Peyer's patch (tissue), 4 donors: ENCODE data around the gene SPSB4. TPM values are rescaled to one million over a fixed set of nuclear protein-coding genes. Genes with fewer than 3 reads are reported as not detected.

Experiments
- DNase-seq, 3 donors: peaks; one replicate each; pipeline ENCODE4 v3.0.0-alpha.2; 2017 to 2019
- H3K27ac ChIP-seq, 4 donors: fragments of 200-600 bp; sonication (generic); one replicate each; pipeline ENCODE4 v1.5.1; 2016 to 2019
- H3K27me3 ChIP-seq, 2 donors: fragments of 200-600 bp; sonication (generic); one replicate each; pipeline ENCODE4 v1.5.1; 2019
- H3K36me3 ChIP-seq, 3 donors: fragments of 200-600 bp; sonication (generic); one replicate each; pipeline ENCODE4 v1.5.1; 2016 to 2019
- H3K4me1 ChIP-seq, 4 donors: fragments of 200-600 bp; sonication (generic); one replicate each; pipeline ENCODE4 v1.5.1; 2016 to 2019
- H3K4me3 ChIP-seq, 4 donors: fragments of 200-600 bp; sonication (generic); 1 replicate in 3 of 4; 2 replicates in 1 of 4; pipeline ENCODE4 v1.5.1; 2016 to 2019; ENCODE audit warnings: mild to moderate bottlenecking in 1 of 4
- H3K9me3 ChIP-seq, 4 donors: fragments of 200-600 bp; sonication (generic); one replicate each; pipeline ENCODE4 v1.5.1; 2016 to 2019; ENCODE audit warnings: mild to moderate bottlenecking in 1 of 4
- CTCF ChIP-seq, 6 experiments: fragments of 450-650 bp in 4 of 6; fragments of 200-600 bp in 2 of 6; sonication (generic) in 1 of 6; IDR thresholded peaks; one replicate each; pipeline ENCODE4 v1.5.1; 2017 to 2019; ENCODE audit warnings: antibody characterized with exemption in 6 of 6, mild to moderate bottlenecking in 3 of 6, moderate library complexity in 1 of 6
- POLR2A ChIP-seq, 2 donors: fragments of 450-650 bp; IDR thresholded peaks; one replicate each; pipeline ENCODE4 v1.5.1; 2017; ENCODE audit warnings: antibody characterized with exemption in 2 of 2, mild to moderate bottlenecking in 2 of 2, moderate library complexity in 2 of 2
- total RNA-seq, 4 donors: library from RNA; depleted of rRNA; stranded (reverse); fragments of >200 nt; gene quantifications; one replicate each; pipeline ENCODE4 v1.1.0, GENCODE V29; 2016

The SPSB4 gene
- total RNA-seq, 4 donors from 2014 or later, result 0.35 TPM; not detected in 3

- H3K4me3 ChIP-seq, result no peak overlapping the region
- H3K4me1 ChIP-seq, result no peaks in the 10 kb centered on the region
- H3K27ac ChIP-seq, result no peak overlapping the region
- no peaks in the 10 kb centered on the region for H3K27me3 ChIP-seq
- no peaks in the 10 kb centered on the region for H3K9me3 ChIP-seq
- no peak for DNase-seq
- H3K36me3 ChIP-seq, result no peaks in the 10 kb centered on the region
- TF ChIP-seq CTCF (IDR thresholded peaks at IDR 0.05) (no peak), POLR2A (IDR thresholded peaks at IDR 0.05) (no peak)
These were observed 12.7 kb downstream of the SPSB4 start for GRCh38 chr3:141063831-141064230.

GRCh38 chr3:141064255-141064926 is 13.2 kb downstream of the SPSB4 start:
- no peaks in the 10 kb centered on the region for H3K36me3 ChIP-seq
- no peak for TF ChIP-seq POLR2A (IDR thresholded peaks at IDR 0.05)
- no peak for TF ChIP-seq CTCF (IDR thresholded peaks at IDR 0.05)
- no peak for DNase-seq
- H3K27ac ChIP-seq, result no peak overlapping the region
- no peak overlapping the region for H3K4me3 ChIP-seq
- H3K9me3 ChIP-seq, result no peaks in the 10 kb centered on the region
- H3K27me3 ChIP-seq, result no peaks in the 10 kb centered on the region
- H3K4me1 ChIP-seq, result no peaks in the 10 kb centered on the region

- DNase-seq, result no peak
- H3K9me3 ChIP-seq, result no peaks in the 10 kb centered on the region
- H3K27me3 ChIP-seq, result no peaks in the 10 kb centered on the region
- H3K4me3 ChIP-seq, result no peak overlapping the region
- no peak overlapping the region for H3K27ac ChIP-seq
- H3K4me1 ChIP-seq, result no peaks in the 10 kb centered on the region
- H3K36me3 ChIP-seq, result no peaks in the 10 kb centered on the region
- TF ChIP-seq POLR2A (IDR thresholded peaks at IDR 0.05) (no peak), CTCF (IDR thresholded peaks at IDR 0.05) (no peak)
These were observed 14.1 kb downstream of the SPSB4 start for GRCh38 chr3:141065258-141065657.

- H3K9me3 ChIP-seq, result no peaks in the 10 kb centered on the region
- no peak for TF ChIP-seq CTCF (IDR thresholded peaks at IDR 0.05)
- no peak for TF ChIP-seq POLR2A (IDR thresholded peaks at IDR 0.05)
- H3K27ac ChIP-seq, result no peak overlapping the region
- H3K4me3 ChIP-seq, result no peak overlapping the region
- no peaks in the 10 kb centered on the region for H3K4me1 ChIP-seq
- DNase-seq, result no peak
- no peaks in the 10 kb centered on the region for H3K36me3 ChIP-seq
- H3K27me3 ChIP-seq, result no peaks in the 10 kb centered on the region
These were observed 15.0 kb downstream of the SPSB4 start for GRCh38 chr3:141065841-141066805.

- TF ChIP-seq POLR2A (IDR thresholded peaks at IDR 0.05), result no peak
- TF ChIP-seq CTCF (IDR thresholded peaks at IDR 0.05), result no peak
- no peaks in the 10 kb centered on the region for H3K9me3 ChIP-seq
- no peaks in the 10 kb centered on the region for H3K36me3 ChIP-seq
- H3K27ac ChIP-seq, result no peak overlapping the region
- DNase-seq, result no peak
- no peak overlapping the region for H3K4me3 ChIP-seq
- no peaks in the 10 kb centered on the region for H3K4me1 ChIP-seq
- H3K27me3 ChIP-seq, result no peaks in the 10 kb centered on the region
These were observed 16.2 kb downstream of the SPSB4 start for GRCh38 chr3:141067206-141067974.
